K562 (cell line): Measurements from ENCODE around the gene ATPAF2. TPM values are rescaled to one million over a fixed set of nuclear protein-coding genes. Genes with fewer than 3 reads are reported as not detected.

Experiments
- BMI1 ChIP-seq: fragments of 150-350 bp; IDR thresholded peaks from 2 replicates; pipeline ENCODE4 v1.6.1; 2014; ENCODE audit warnings: low read length
- CHAMP1 ChIP-seq: fragments of 450-650 bp; IDR thresholded peaks from 2 replicates; pipeline ENCODE4 v1.6.1; 2016; ENCODE audit warnings: mild to moderate bottlenecking
- CHD2 ChIP-seq: IDR thresholded peaks from 2 replicates; pipeline ENCODE4 v1.6.1; 2011; ENCODE audit warnings: low read depth, low read length
- COPS2 ChIP-seq: fragments of 450-650 bp; conservative IDR thresholded peaks from 2 replicates; pipeline ENCODE4 v1.6.1; 2016; ENCODE audit warnings: mild to moderate bottlenecking, moderate library complexity
- CREB5 ChIP-seq: fragments of 250-450 bp; sonication (Bioruptor Pico); IDR thresholded peaks from 2 replicates; pipeline ENCODE4 v1.5.0; 2020; ENCODE audit warnings: mild to moderate bottlenecking
- DIDO1 ChIP-seq: fragments of 450-650 bp; IDR thresholded peaks from 2 replicates; pipeline ENCODE4 v1.6.1; 2016; ENCODE audit warnings: low read depth, missing biosample characterization, missing genetic modification characterization
- ELK1 ChIP-seq: sonication (generic); formaldehyde crosslinking; IDR thresholded peaks from 2 replicates; pipeline ENCODE4 v1.8.1; 2022; ENCODE audit warnings: missing genetic modification reagents
- ERF ChIP-seq: fragments of 450-650 bp; formaldehyde crosslinking; IDR thresholded peaks from 2 replicates; pipeline ENCODE4 v1.4.0; 2020; ENCODE audit warnings: mild to moderate bottlenecking, mixed read lengths
- ESRRA ChIP-seq: fragments of 450-650 bp; IDR thresholded peaks from 2 replicates; pipeline ENCODE4 v1.6.1; 2014; ENCODE audit warnings: low read depth, mild to moderate bottlenecking, moderate library complexity, borderline replicate concordance
- FOXK2 ChIP-seq, 2 experiments: fragments of 450-650 bp; IDR thresholded peaks in 1 of 2; conservative IDR thresholded peaks in 1 of 2; 2 replicates each; pipeline ENCODE4 v1.6.1; 2016; ENCODE audit warnings: low read depth in 2 of 2, mild to moderate bottlenecking in 1 of 2
- HBP1 ChIP-seq: fragments of 450-650 bp; formaldehyde crosslinking; IDR thresholded peaks from 2 replicates; pipeline ENCODE4 v1.4.0; 2022; ENCODE audit warnings: missing genetic modification characterization
- HOXB6 ChIP-seq: fragments of 250-450 bp; sonication (Bioruptor Pico); IDR thresholded peaks from 2 replicates; pipeline ENCODE4 v1.5.1; 2022; ENCODE audit warnings: mild to moderate bottlenecking, borderline replicate concordance
- KAT8 ChIP-seq: fragments of 450-650 bp; IDR thresholded peaks from 2 replicates; pipeline ENCODE4 v1.6.1; 2016; ENCODE audit warnings: low read depth, mild to moderate bottlenecking
- KLF16 ChIP-seq: IDR thresholded peaks from 2 replicates; pipeline ENCODE4 v1.6.1; 2016; ENCODE audit warnings: antibody characterized with exemption
- MYNN ChIP-seq, 2 experiments: sonication (generic); formaldehyde crosslinking in 1 of 2; IDR thresholded peaks; 2 replicates each; pipeline versions ENCODE4 v1.5.0 to v1.6.1; 2016 to 2020; ENCODE audit warnings: antibody characterized with exemption in 1 of 2, missing genetic modification reagents in 1 of 2
- NFATC3 ChIP-seq: fragments of 450-650 bp; IDR thresholded peaks from 2 replicates; pipeline ENCODE4 v1.6.1; 2017; ENCODE audit warnings: mild to moderate bottlenecking
- POLR3G ChIP-seq: IDR thresholded peaks from 2 replicates; pipeline ENCODE4 v1.6.1; 2011; ENCODE audit not compliant: insufficient read length, insufficient replicate concordance; ENCODE audit errors: extremely low read depth
- RBFOX2 ChIP-seq: fragments of 200-400 bp; formaldehyde crosslinking; IDR thresholded peaks from 2 replicates; pipeline ENCODE4 v1.6.1; 2017; ENCODE audit warnings: low read depth, mild to moderate bottlenecking, low read length, moderate library complexity
- TCF3 ChIP-seq: sonication (generic); formaldehyde crosslinking; IDR thresholded peaks from 2 replicates; pipeline ENCODE4 v1.4.0; 2020; ENCODE audit warnings: mild to moderate bottlenecking, missing genetic modification reagents
- ZNF511 ChIP-seq: sonication (generic); formaldehyde crosslinking; IDR thresholded peaks from 2 replicates; pipeline ENCODE4 v1.8.0; 2022; ENCODE audit warnings: mild to moderate bottlenecking, missing genetic modification reagents
- ZNF561 ChIP-seq: fragments of 450-650 bp; formaldehyde crosslinking; conservative IDR thresholded peaks from 2 replicates; pipeline ENCODE4 v1.4.0; 2020; ENCODE audit warnings: mild to moderate bottlenecking, moderate library complexity
- ZNF766 ChIP-seq: fragments of 200-800 bp; sonication (Bioruptor generic); conservative IDR thresholded peaks from 2 replicates; pipeline ENCODE4 v1.6.1; 2016; ENCODE audit warnings: missing genetic modification characterization, missing compliant biosample characterization
- polyA plus RNA-seq, 8 experiments: library from polyadenylated mRNA; depleted of rRNA in 4 of 8; stranded (reverse) in 5 of 8; unstranded in 3 of 8; fragments of >200 nt; fragmentation: Nextera tagmentation in 2 of 8; fragmentation: Illumina TruSeq in 1 of 8; extraction: Ambion mirVana in 2 of 8; extraction: Trizol in 1 of 8; gene quantifications; 2 replicates each; pipeline versions ENCODE4 v1.2.1 to v1.2.3, GENCODE V29; 2011 to 2014; ENCODE audit warnings: inconsistent platforms in 1 of 8, missing spikeins in 1 of 8
- total RNA-seq, 7 experiments: library from RNA; depleted of rRNA in 6 of 7; stranded (reverse); fragments of >200 nt in 6 of 7; fragmentation: Illumina TruSeq in 2 of 7; extraction: Trizol in 2 of 7; gene quantifications; 2 replicates each; pipeline versions ENCODE4 v1.2.1 to v1.2.3, GENCODE V29; 2011 to 2021; ENCODE audit warnings: low replicate concordance in 1 of 7

Gene ATPAF2
- total and polyA plus RNA-seq, 9 of the 15 experiments (the other 6 are each of a cell fraction or from before 2014, with no cell fraction given) = 2.1 to 19.2 (median 11.3) TPM

- peak; percentile 53; the same call in 1 of the 2 replicates for TF ChIP-seq DIDO1 (tag)
- no peak for TF ChIP-seq POLR3G
- no peak for TF ChIP-seq HBP1
- peak; percentile 90 for TF ChIP-seq ZNF511 (CRISPR knock-in tag)
- TF ChIP-seq RBFOX2 = peak; percentile 72
- no peak for TF ChIP-seq ESRRA
- TF ChIP-seq ERF (CRISPR knock-in tag) = no peak
- TF ChIP-seq CHAMP1 = no peak
- TF ChIP-seq CHD2 = peak; percentile 88
- no peak for TF ChIP-seq TCF3 (CRISPR knock-in tag)
- peak; percentile 88 for TF ChIP-seq MYNN (IDR thresholded peaks at IDR 0.05)
- no peak for TF ChIP-seq MYNN (CRISPR knock-in tag; IDR thresholded peaks at IDR 0.05)
- TF ChIP-seq ELK1 (CRISPR knock-in tag) = no peak
- no peak for TF ChIP-seq HOXB6
- no peak for TF ChIP-seq KLF16
- TF ChIP-seq ZNF766 (CRISPR knock-in tag) = no peak
- no peak for TF ChIP-seq COPS2
- no peak for TF ChIP-seq ZNF561
- no peak for TF ChIP-seq NFATC3
- TF ChIP-seq BMI1 = peak; percentile 62; the same call in 1 of the 2 replicates
- TF ChIP-seq FOXK2 (conservative IDR thresholded peaks at IDR 0.05 in 1 of 2, IDR thresholded peaks at IDR 0.05 in 1 of 2; ENCODE audit: low read depth in 2 of 2) = peak; percentile 82 to 95
- no peak for TF ChIP-seq CREB5 (CRISPR knock-in tag)
- TF ChIP-seq KAT8 = no peak
Measured at GRCh38 chr17:17972126-17972951, 66.6 kb downstream of the ATPAF2 start, which contains the start of the genes DRC3 and TOM1L2 (continued).
